ENCODE results near the gene SCN8A.

SCN8A gene

GRCh38 chr12:51675071-51675803 lies 84.2 kb downstream of the SCN8A start:
- no peak for DNase-seq

GRCh38 chr12:51676875-51677274 lies 85.8 kb downstream of the SCN8A start:
- DNase-seq: no peak

GRCh38 chr12:51677284-51677968 lies 86.4 kb downstream of the SCN8A start:
- no peak for DNase-seq

GRCh38 chr12:51678086-51678724 lies 87.2 kb downstream of the SCN8A start:
- peak; percentile 9 for DNase-seq

- DNase-seq: no peak
Measured at GRCh38 chr12:51682981-51683380, 91.9 kb downstream of the SCN8A start.

- no peak for DNase-seq
Measured at GRCh38 chr12:51683763-51684357, 92.8 kb downstream of the SCN8A start.

GRCh38 chr12:51686727-51687126 lies 95.7 kb downstream of the SCN8A start:
- DNase-seq: no peak

- DNase-seq: no peak
Measured at GRCh38 chr12:51687177-51687576, 96.1 kb downstream of the SCN8A start.

- no peak for DNase-seq
Measured at GRCh38 chr12:51687614-51688013, 96.6 kb downstream of the SCN8A start.

- DNase-seq: no peak
Measured at GRCh38 chr12:51689983-51690382, 99.0 kb downstream of the SCN8A start.

- DNase-seq: no peak
Measured at GRCh38 chr12:51692016-51692415, 101.0 kb downstream of the SCN8A start.

- DNase-seq: no peak
Measured at GRCh38 chr12:51693569-51693968, 102.5 kb downstream of the SCN8A start.

- DNase-seq: no peak
Measured at GRCh38 chr12:51694146-51694545, 103.1 kb downstream of the SCN8A start.

- DNase-seq: no peak
Measured at GRCh38 chr12:51695241-51696010, 104.4 kb downstream of the SCN8A start.

GRCh38 chr12:51699219-51699618 lies 108.2 kb downstream of the SCN8A start:
- DNase-seq: no peak

GRCh38 chr12:51700887-51701286 lies 109.9 kb downstream of the SCN8A start:
- no peak for DNase-seq

- DNase-seq: no peak
Measured at GRCh38 chr12:51702587-51702986, 111.6 kb downstream of the SCN8A start.

GRCh38 chr12:51705450-51705849 lies 114.4 kb downstream of the SCN8A start:
- no peak for DNase-seq

GRCh38 chr12:51706206-51706605 lies 115.2 kb downstream of the SCN8A start:
- no peak for DNase-seq

GRCh38 chr12:51714666-51715065 lies 123.6 kb downstream of the SCN8A start:
- no peak for DNase-seq

GRCh38 chr12:51717326-51717925 lies 126.4 kb downstream of the SCN8A start:
- no peak for DNase-seq

- no peak for DNase-seq
Measured at GRCh38 chr12:51721282-51721940, 130.4 kb downstream of the SCN8A start.

Measured in NCI-H2029 (cell line).